Stimulated activated CD8-positive, alpha-beta memory T cell treated with anti-CD3 and anti-CD28 coated beads, Interleukin-2, amount 100 ng/mL, for 1 hour (primary cell): ENCODE data around the gene GALNT14.

Source experiments
- DNase-seq, 2 donors: peaks; one replicate each; pipeline ENCODE4 v3.0.0-alpha.2; 2020; ENCODE audit warnings: low read depth in 2 of 2

GALNT14 gene

GRCh38 chr2:30894498-30895119 is 243.6 kb downstream of the GALNT14 start:
- DNase-seq, result no peak

GRCh38 chr2:30888852-30889409 is 249.3 kb downstream of the GALNT14 start:
- no peak for DNase-seq

- no peak for DNase-seq
These were observed 252.2 kb downstream of the GALNT14 start for GRCh38 chr2:30886080-30886479.

GRCh38 chr2:30883822-30884221 is 254.4 kb downstream of the GALNT14 start:
- DNase-seq, result no peak

- DNase-seq, result no peak
These were observed 255.1 kb downstream of the GALNT14 start for GRCh38 chr2:30883184-30883583.

GRCh38 chr2:30880516-30880915 is 257.7 kb downstream of the GALNT14 start:
- DNase-seq, result no peak

GRCh38 chr2:30877833-30878232 is 260.4 kb downstream of the GALNT14 start:
- no peak for DNase-seq

- no peak for DNase-seq
These were observed 265.4 kb downstream of the GALNT14 start for GRCh38 chr2:30872797-30873196.

GRCh38 chr2:30871980-30872789 is 266.1 kb downstream of the GALNT14 start:
- no peak for DNase-seq

- DNase-seq, result no peak
These were observed 266.8 kb downstream of the GALNT14 start for GRCh38 chr2:30871440-30871839.

- DNase-seq, result no peak
These were observed 268.3 kb downstream of the GALNT14 start for GRCh38 chr2:30869988-30870387.

- no peak for DNase-seq
These were observed 270.9 kb downstream of the GALNT14 start for GRCh38 chr2:30867385-30867784.

GRCh38 chr2:30866974-30867373 is 271.3 kb downstream of the GALNT14 start:
- DNase-seq, result no peak

- DNase-seq, result no peak
These were observed 272.2 kb downstream of the GALNT14 start for GRCh38 chr2:30865892-30866681.

GRCh38 chr2:30865243-30865642 is 273.0 kb downstream of the GALNT14 start:
- no peak for DNase-seq

GRCh38 chr2:30862054-30862651 is 276.1 kb downstream of the GALNT14 start:
- no peak for DNase-seq

- no peak for DNase-seq
These were observed 277.5 kb downstream of the GALNT14 start for GRCh38 chr2:30860726-30861125.
